Esophagus muscularis mucosa (tissue), 3 donors: ENCODE data around the gene NECTIN4.
"Not testable (repeated sequence)": the region's sequence is repeated elsewhere in the genome, so short reads cannot be mapped to it uniquely, and the experiment has no call there.

ENCODE experiments used
- CTCF ChIP-seq, 3 experiments: fragments of 200-600 bp in 2 of 3; fragments of 450-650 bp in 1 of 3; sonication (generic) in 2 of 3; IDR thresholded peaks; one replicate each; pipeline ENCODE4 v1.5.1; 2017 to 2019; ENCODE audit warnings: antibody characterized with exemption in 3 of 3, mild to moderate bottlenecking in 2 of 3, moderate library complexity in 1 of 3
- EP300 ChIP-seq: sonication (generic); formaldehyde crosslinking; IDR thresholded peaks from one replicate; pipeline ENCODE4 v1.6.1; 2017; ENCODE audit warnings: antibody characterized with exemption

- not testable (repeated sequence) for TF ChIP-seq CTCF (IDR thresholded peaks at IDR 0.05); EP300
Observed at GRCh38 chr1:161063936-161064335, 25.4 kb downstream of the NECTIN4 start.
